ENCODE results near the gene COMMD3.

DNA sequence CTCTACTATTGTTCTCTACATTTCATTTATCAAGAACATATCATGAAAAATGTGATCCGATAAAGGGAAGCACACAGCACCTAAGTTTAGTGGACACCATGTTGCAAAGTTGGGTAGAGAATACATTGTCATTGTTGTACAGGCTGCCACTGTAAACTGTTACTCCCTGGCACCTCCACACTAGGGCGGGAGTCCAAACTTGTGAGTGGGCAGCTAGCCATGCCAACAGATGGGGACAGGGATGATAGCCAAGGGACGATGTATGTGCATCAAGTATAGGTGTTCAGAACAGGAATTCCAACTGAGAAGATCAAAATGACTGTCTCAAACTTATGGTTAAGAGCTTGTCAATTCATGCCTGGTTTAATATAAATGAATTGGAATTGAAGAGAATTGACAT, 31.1 kb upstream of the COMMD3 start:
- TF ChIP-seq CTCF (IDR thresholded peaks at IDR 0.05), result no peak
- no peak for TF ChIP-seq EP300 (IDR thresholded peaks at IDR 0.05)
- TF ChIP-seq POLR2AphosphoS5 (IDR thresholded peaks at IDR 0.05), result no peak
- no peak for TF ChIP-seq POLR2A (IDR thresholded peaks at IDR 0.05)

Measured in gastroesophageal sphincter (tissue), 3 donors.